T-helper 1 cell treated with Interleukin-12 subunit alpha and Interleukin-12 subunit beta and Interleukin-4 antibody, amounts not matched to agents 30 ng/mL and 1 ng/mL, for 36 hours (primary cell): ENCODE data around the gene NUDT22. TPM values are rescaled to one million over a fixed set of nuclear protein-coding genes. Genes with fewer than 3 reads are reported as not detected.

Experiments used
- intact Hi-C: fragments of 100-400 bp; cut with micrococcal nuclease; formaldehyde crosslinking; loops from one replicate; pipeline ENCODE4 v1.15.1; 2024
- total RNA-seq: library from RNA; stranded (reverse); gene quantifications from 2 replicates; pipeline ENCODE4 v1.2.3, GENCODE V29; 2022

The NUDT22 gene
- total RNA-seq, 1 donor from 2014 or later: 81.5 TPM

GRCh38 chr11:64252003-64252872, 26.2 kb downstream of the NUDT22 start:
- intact Hi-C loops: no loop called here

- intact Hi-C loops: no loop called here
Observed at GRCh38 chr11:64253043-64253442, 27.0 kb downstream of the NUDT22 start.

GRCh38 chr11:64253481-64253880, 27.4 kb downstream of the NUDT22 start:
- intact Hi-C loops: no loop called here

GRCh38 chr11:64254326-64254725, 28.3 kb downstream of the NUDT22 start:
- intact Hi-C loops: no loop called here

GRCh38 chr11:64255135-64256128, 29.4 kb downstream of the NUDT22 start:
- intact Hi-C loops: no loop called here

- intact Hi-C loops: no loop called here
Observed at GRCh38 chr11:64256300-64256699, 30.2 kb downstream of the NUDT22 start.

GRCh38 chr11:64258356-64258755, 32.3 kb downstream of the NUDT22 start:
- intact Hi-C loops: no loop called here

GRCh38 chr11:64258946-64259532, 33.0 kb downstream of the NUDT22 start:
- intact Hi-C loops: no loop called here

- intact Hi-C loops: no loop called here
Observed at GRCh38 chr11:64259533-64260067, 33.5 kb downstream of the NUDT22 start.

- intact Hi-C loops: no loop called here
Observed at GRCh38 chr11:64260147-64260708, 34.2 kb downstream of the NUDT22 start.

- intact Hi-C loops: no loop called here
Observed at GRCh38 chr11:64261556-64262080, 35.5 kb downstream of the NUDT22 start.

GRCh38 chr11:64262271-64263002, 36.4 kb downstream of the NUDT22 start:
- intact Hi-C loops: no loop called here

- intact Hi-C loops: no loop called here
Observed at GRCh38 chr11:64263021-64263946, 37.2 kb downstream of the NUDT22 start.

- intact Hi-C loops: no loop called here
Observed at GRCh38 chr11:64263947-64264317, 37.9 kb downstream of the NUDT22 start.

GRCh38 chr11:64264371-64264852, 38.3 kb downstream of the NUDT22 start:
- intact Hi-C loops: no loop called here

- intact Hi-C loops: no loop called here
Observed at GRCh38 chr11:64265176-64266160, 39.4 kb downstream of the NUDT22 start.

GRCh38 chr11:64266339-64266738, 40.3 kb downstream of the NUDT22 start:
- intact Hi-C loops: no loop called here
